HepG2 (cell line): ENCODE measurements around the gene RUSF1. TPM values are rescaled to one million over a fixed set of nuclear protein-coding genes. Genes with fewer than 3 reads are reported as not detected.

Source experiments
- AFF4 ChIP-seq: sonication (generic); formaldehyde crosslinking; IDR thresholded peaks from 2 replicates; pipeline ENCODE4 v1.4.0; 2020; ENCODE audit warnings: missing genetic modification reagents
- ARNTL ChIP-seq: sonication (generic); formaldehyde crosslinking; IDR thresholded peaks from 2 replicates; pipeline ENCODE4 v1.4.0; 2020; ENCODE audit warnings: mild to moderate bottlenecking, missing genetic modification reagents
- CBX5 ChIP-seq: sonication (generic); formaldehyde crosslinking; IDR thresholded peaks from 2 replicates; pipeline ENCODE4 v1.4.0; 2020; ENCODE audit warnings: missing genetic modification reagents, borderline replicate concordance
- ETV5 ChIP-seq: IDR thresholded peaks from 2 replicates; pipeline ENCODE4 v1.6.1; 2018; ENCODE audit warnings: missing biosample characterization, missing genetic modification reagents, inconsistent platforms, borderline replicate concordance
- HDAC2 ChIP-seq: sonication (generic); formaldehyde crosslinking; IDR thresholded peaks from 2 replicates; pipeline ENCODE4 v1.4.0; 2020; ENCODE audit warnings: missing genetic modification reagents
- KDM6A ChIP-seq: IDR thresholded peaks from 2 replicates; pipeline ENCODE4 v1.6.1; 2016; ENCODE audit warnings: low read depth
- SOX6 ChIP-seq, 2 experiments: fragments of 450-650 bp in 1 of 2; sonication (generic) in 1 of 2; formaldehyde crosslinking in 1 of 2; IDR thresholded peaks; 2 replicates each; pipeline versions ENCODE4 v1.4.0 to v1.6.1; 2017 to 2020; ENCODE audit warnings: antibody characterized with exemption in 1 of 2, mild to moderate bottlenecking in 1 of 2, missing genetic modification reagents in 1 of 2
- TFE3 ChIP-seq: IDR thresholded peaks from 2 replicates; pipeline ENCODE4 v1.6.1; 2016
- ZBTB26 ChIP-seq: IDR thresholded peaks from 2 replicates; pipeline ENCODE4 v1.6.1; 2016; ENCODE audit warnings: missing compliant biosample characterization, missing genetic modification reagents, borderline replicate concordance
- ZBTB7A ChIP-seq: sonication (generic); formaldehyde crosslinking; IDR thresholded peaks from 2 replicates; pipeline ENCODE4 v1.8.0; 2022; ENCODE audit warnings: mild to moderate bottlenecking, missing genetic modification reagents
- ZC3H13 ChIP-seq: sonication (generic); formaldehyde crosslinking; IDR thresholded peaks from 2 replicates; pipeline ENCODE4 v1.8.1; 2023; ENCODE audit warnings: mild to moderate bottlenecking, missing genetic modification reagents, moderate library complexity
- ZNF282 ChIP-seq: fragments of 450-650 bp; IDR thresholded peaks from 2 replicates; pipeline ENCODE4 v1.6.1; 2018; ENCODE audit not compliant: partially characterized antibody
- ZNF33A ChIP-seq: sonication (generic); formaldehyde crosslinking; IDR thresholded peaks from 2 replicates; pipeline ENCODE4 v1.5.1; 2020; ENCODE audit warnings: missing genetic modification reagents, mild to moderate bottlenecking, moderate library complexity, borderline replicate concordance
- ZNF383 ChIP-seq: sonication (generic); formaldehyde crosslinking; IDR thresholded peaks from 2 replicates; pipeline ENCODE4 v1.4.0; 2020; ENCODE audit warnings: missing genetic modification reagents, mild to moderate bottlenecking, borderline replicate concordance
- ZSCAN25 ChIP-seq: sonication (generic); formaldehyde crosslinking; IDR thresholded peaks from 2 replicates; pipeline ENCODE4 v1.8.0; 2022; ENCODE audit warnings: mild to moderate bottlenecking, missing genetic modification reagents
- polyA plus RNA-seq, 8 experiments: library from polyadenylated mRNA; depleted of rRNA in 3 of 8; stranded (reverse) in 7 of 8; unstranded in 1 of 8; fragments of >200 nt; fragmentation: Illumina TruSeq in 4 of 8; extraction: Trizol in 4 of 8; gene quantifications; 2 replicates each; pipeline versions ENCODE4 v1.2.1 to v1.2.3, GENCODE V29; 2011 to 2016; ENCODE audit warnings: low read depth in 4 of 8, missing spikeins in 1 of 8, mixed read lengths in 1 of 8; ENCODE audit not compliant: insufficient read depth in 1 of 8
- total RNA-seq, 5 experiments: library from RNA; depleted of rRNA; stranded (reverse); fragments of >200 nt; fragmentation: Illumina TruSeq; extraction: Trizol; gene quantifications; 2 replicates each; pipeline ENCODE4 v1.2.3, GENCODE V29; 2016; ENCODE audit warnings: low read depth in 1 of 5
- TF ChIP-seq, protein P1 (sequence below): sonication (generic); formaldehyde crosslinking; IDR thresholded peaks from 2 replicates; pipeline ENCODE4 v1.4.0; 2020; ENCODE audit warnings: mild to moderate bottlenecking, missing genetic modification reagents
- TF ChIP-seq, protein P2 (sequence below): sonication (generic); formaldehyde crosslinking; IDR thresholded peaks from 2 replicates; pipeline ENCODE4 v1.4.0; 2020; ENCODE audit warnings: missing genetic modification reagents

RUSF1 gene
- total and polyA plus RNA-seq, 2 of the 13 experiments (the other 11 are each of a cell fraction or from before 2014, with no cell fraction given), result 40.8 to 50.2 TPM

DNA sequence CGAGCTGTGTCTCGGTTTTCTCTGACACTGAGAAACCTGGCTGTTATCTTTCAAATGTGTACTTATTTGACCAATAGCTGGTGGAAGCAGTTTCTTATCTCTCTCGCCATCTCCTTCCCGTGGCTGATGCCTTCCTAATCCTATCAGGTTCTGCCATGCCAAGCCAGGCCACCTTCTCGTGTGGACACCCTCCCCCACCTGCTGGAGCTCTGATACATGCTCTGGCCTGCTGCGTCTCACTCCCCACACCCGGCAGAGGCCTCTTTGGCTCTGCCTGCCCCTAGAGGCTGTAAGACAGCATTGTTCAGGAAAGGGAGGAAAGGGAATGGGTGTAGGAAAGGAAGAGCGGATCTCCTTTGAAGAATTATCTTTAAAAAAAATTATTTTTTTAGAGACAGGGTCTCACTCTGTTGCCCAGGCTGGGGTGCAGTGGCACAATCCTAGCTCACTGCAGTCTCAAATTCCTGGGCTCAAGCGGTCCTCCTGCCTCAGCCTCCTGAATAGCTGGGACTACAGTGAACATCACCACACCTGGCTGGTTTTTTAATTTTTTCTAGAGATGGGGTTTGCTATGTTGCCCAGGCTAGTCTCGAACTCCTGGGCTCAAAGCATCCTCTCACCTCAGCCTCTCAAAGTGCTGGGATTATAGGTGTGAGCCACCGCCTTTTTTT, 56.4 kb downstream of the RUSF1 start (continued):
- no peak for TF ChIP-seq ZNF282
- TF ChIP-seq, protein P1, sequence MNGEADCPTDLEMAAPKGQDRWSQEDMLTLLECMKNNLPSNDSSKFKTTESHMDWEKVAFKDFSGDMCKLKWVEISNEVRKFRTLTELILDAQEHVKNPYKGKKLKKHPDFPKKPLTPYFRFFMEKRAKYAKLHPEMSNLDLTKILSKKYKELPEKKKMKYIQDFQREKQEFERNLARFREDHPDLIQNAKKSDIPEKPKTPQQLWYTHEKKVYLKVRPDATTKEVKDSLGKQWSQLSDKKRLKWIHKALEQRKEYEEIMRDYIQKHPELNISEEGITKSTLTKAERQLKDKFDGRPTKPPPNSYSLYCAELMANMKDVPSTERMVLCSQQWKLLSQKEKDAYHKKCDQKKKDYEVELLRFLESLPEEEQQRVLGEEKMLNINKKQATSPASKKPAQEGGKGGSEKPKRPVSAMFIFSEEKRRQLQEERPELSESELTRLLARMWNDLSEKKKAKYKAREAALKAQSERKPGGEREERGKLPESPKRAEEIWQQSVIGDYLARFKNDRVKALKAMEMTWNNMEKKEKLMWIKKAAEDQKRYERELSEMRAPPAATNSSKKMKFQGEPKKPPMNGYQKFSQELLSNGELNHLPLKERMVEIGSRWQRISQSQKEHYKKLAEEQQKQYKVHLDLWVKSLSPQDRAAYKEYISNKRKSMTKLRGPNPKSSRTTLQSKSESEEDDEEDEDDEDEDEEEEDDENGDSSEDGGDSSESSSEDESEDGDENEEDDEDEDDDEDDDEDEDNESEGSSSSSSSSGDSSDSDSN (CRISPR knock-in tag), result 0 out of 2 replicates have a peak, but pooled peaks have one; percentile 36
- no peak for TF ChIP-seq KDM6A (CRISPR knock-in tag)
- no peak for TF ChIP-seq ZSCAN25 (CRISPR knock-in tag)
- peak; percentile 68; the same call in 1 of the 2 replicates for TF ChIP-seq CBX5
- TF ChIP-seq SOX6 (IDR thresholded peaks at IDR 0.05), result no peak
- TF ChIP-seq SOX6 (CRISPR knock-in tag; IDR thresholded peaks at IDR 0.05), result no peak
- TF ChIP-seq ZNF383 (CRISPR knock-in tag), result no peak
- no peak for TF ChIP-seq ZC3H13 (CRISPR knock-in tag)
- TF ChIP-seq ZBTB26, result peak; percentile 38; the same call in 1 of the 2 replicates
- no peak for TF ChIP-seq AFF4 (CRISPR knock-in tag)
- TF ChIP-seq ZNF33A, result no peak
- TF ChIP-seq ARNTL (CRISPR knock-in tag), result no peak
- TF ChIP-seq HDAC2 (CRISPR knock-in tag), result 0 out of 2 replicates have a peak, but pooled peaks have one; percentile 29
- 0 out of 2 replicates have a peak, but pooled peaks have one; percentile 14 for TF ChIP-seq TFE3 (CRISPR knock-in tag)
- TF ChIP-seq, protein P2, sequence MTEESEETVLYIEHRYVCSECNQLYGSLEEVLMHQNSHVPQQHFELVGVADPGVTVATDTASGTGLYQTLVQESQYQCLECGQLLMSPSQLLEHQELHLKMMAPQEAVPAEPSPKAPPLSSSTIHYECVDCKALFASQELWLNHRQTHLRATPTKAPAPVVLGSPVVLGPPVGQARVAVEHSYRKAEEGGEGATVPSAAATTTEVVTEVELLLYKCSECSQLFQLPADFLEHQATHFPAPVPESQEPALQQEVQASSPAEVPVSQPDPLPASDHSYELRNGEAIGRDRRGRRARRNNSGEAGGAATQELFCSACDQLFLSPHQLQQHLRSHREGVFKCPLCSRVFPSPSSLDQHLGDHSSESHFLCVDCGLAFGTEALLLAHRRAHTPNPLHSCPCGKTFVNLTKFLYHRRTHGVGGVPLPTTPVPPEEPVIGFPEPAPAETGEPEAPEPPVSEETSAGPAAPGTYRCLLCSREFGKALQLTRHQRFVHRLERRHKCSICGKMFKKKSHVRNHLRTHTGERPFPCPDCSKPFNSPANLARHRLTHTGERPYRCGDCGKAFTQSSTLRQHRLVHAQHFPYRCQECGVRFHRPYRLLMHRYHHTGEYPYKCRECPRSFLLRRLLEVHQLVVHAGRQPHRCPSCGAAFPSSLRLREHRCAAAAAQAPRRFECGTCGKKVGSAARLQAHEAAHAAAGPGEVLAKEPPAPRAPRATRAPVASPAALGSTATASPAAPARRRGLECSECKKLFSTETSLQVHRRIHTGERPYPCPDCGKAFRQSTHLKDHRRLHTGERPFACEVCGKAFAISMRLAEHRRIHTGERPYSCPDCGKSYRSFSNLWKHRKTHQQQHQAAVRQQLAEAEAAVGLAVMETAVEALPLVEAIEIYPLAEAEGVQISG, result peak; percentile 57; the same call in 1 of the 2 replicates
- TF ChIP-seq ZBTB7A, result no peak
- peak; percentile 30; the same call in 1 of the 2 replicates for TF ChIP-seq ETV5
